H1 (cell line): ENCODE results near the gene GNAQ. TPM values are rescaled to one million over a fixed set of nuclear protein-coding genes. Genes with fewer than 3 reads are reported as not detected.

ENCODE experiments used
- CTCF ChIA-PET: fragments of 300-600 bp; sonication (Branson Sonifier 250); formaldehyde crosslinking; loops from one replicate; lab custom pipeline; 2021; ENCODE audit not compliant: partially characterized antibody; lab: Charles Lee
- POLR2A ChIA-PET: fragments of 300-600 bp; sonication (Branson Sonifier 250); formaldehyde crosslinking; loops from one replicate; lab custom pipeline; 2021; ENCODE audit warnings: inconsistent platforms; ENCODE audit not compliant: partially characterized antibody; lab: Charles Lee
- DNase-seq, 2 experiments: peaks; one replicate each; pipeline versions ENCODE4 v3.0.0 to v3.0.0-alpha.2; 2010 to 2022; ENCODE audit warnings: low spot score in 2 of 2, low read depth in 1 of 2, mixed read lengths in 1 of 2
- FAIRE-seq: peaks from 2 replicates; lab custom pipeline; 2011; peaks lifted over from hg19 to GRCh38; lab: Jason Lieb, UNC
- H2AFZ ChIP-seq: 2 replicates; pipeline ENCODE4 v1.8.1; 2012; ENCODE audit warnings: low read length, inconsistent platforms
- H2AK5ac ChIP-seq: 2 replicates; pipeline ENCODE4 v1.6.1; 2013; ENCODE audit warnings: low read depth, low read length
- H2BK120ac ChIP-seq: replicated peaks from 2 replicates; pipeline ENCODE3; 2013; ENCODE audit warnings: low read depth, low read length, inconsistent platforms
- H2BK12ac ChIP-seq: 2 replicates; pipeline ENCODE4 v1.6.1; 2013; ENCODE audit warnings: low read depth, low read length
- H2BK15ac ChIP-seq: 2 replicates; pipeline ENCODE4 v1.6.1; 2013; ENCODE audit warnings: low read length
- H2BK20ac ChIP-seq: 2 replicates; pipeline ENCODE4 v1.6.1; 2013; ENCODE audit warnings: low read length
- H2BK5ac ChIP-seq: 2 replicates; pipeline ENCODE4 v1.6.1; 2013; ENCODE audit warnings: low read depth, low read length
- H3K14ac ChIP-seq: 2 replicates; pipeline ENCODE4 v1.6.1; 2013; ENCODE audit warnings: inconsistent platforms; ENCODE audit not compliant: insufficient read length
- H3K18ac ChIP-seq: 2 replicates; pipeline ENCODE4 v1.6.1; 2013; ENCODE audit warnings: low read length; ENCODE audit errors: extremely low read depth
- H3K23ac ChIP-seq: 2 replicates; pipeline ENCODE4 v1.6.1; 2013; ENCODE audit warnings: inconsistent platforms; ENCODE audit not compliant: insufficient read length
- H3K23me2 ChIP-seq: 2 replicates; pipeline ENCODE4 v1.6.1; 2013; ENCODE audit warnings: low read depth, low read length
- H3K27ac ChIP-seq: 2 replicates; pipeline ENCODE4 v1.6.1; 2011; ENCODE audit warnings: low read depth, low read length, inconsistent platforms
- H3K27me3 ChIP-seq, 4 experiments: replicated peaks in 1 of 4; 1 replicate in 1 of 4; 2 replicates in 3 of 4; pipeline versions ENCODE4 v1.6.1 to v1.8.1; 2011 to 2013; ENCODE audit warnings: low read length in 3 of 4, mild to moderate bottlenecking in 3 of 4, inconsistent platforms in 2 of 4, mixed read lengths in 2 of 4, moderate library complexity in 1 of 4; ENCODE audit not compliant: control insufficient read depth in 3 of 4, insufficient read depth in 3 of 4; ENCODE audit errors: extremely low read depth in 1 of 4
- H3K36me3 ChIP-seq, 4 experiments: 2 replicates each; pipeline versions ENCODE4 v1.6.1 to v1.8.1; 2011 to 2013; ENCODE audit warnings: mild to moderate bottlenecking in 4 of 4, low read length in 3 of 4, moderate library complexity in 2 of 4, control low read depth in 1 of 4, inconsistent platforms in 1 of 4; ENCODE audit not compliant: insufficient read depth in 4 of 4, control insufficient read depth in 2 of 4
- H3K4ac ChIP-seq: replicated peaks from 2 replicates; pipeline ENCODE3; 2013; ENCODE audit warnings: low read length, low read depth, mixed read lengths, inconsistent platforms; ENCODE audit not compliant: insufficient read length
- H3K4me1 ChIP-seq, 4 experiments: replicated peaks in 1 of 4; 1 replicate in 1 of 4; 2 replicates in 3 of 4; pipeline versions ENCODE4 v1.6.1 to v1.8.1; 2011 to 2013; ENCODE audit warnings: low read length in 3 of 4, inconsistent platforms in 2 of 4, mixed read lengths in 1 of 4; ENCODE audit not compliant: insufficient read depth in 4 of 4, control insufficient read depth in 3 of 4
- H3K4me2 ChIP-seq, 2 experiments: 2 replicates each; pipeline versions ENCODE4 v1.6.1 to v1.8.1; 2011 to 2013; ENCODE audit warnings: low read depth in 2 of 2, low read length in 2 of 2, control low read depth in 1 of 2, inconsistent platforms in 1 of 2, mild to moderate bottlenecking in 1 of 2; ENCODE audit not compliant: insufficient read depth in 1 of 2
- H3K4me3 ChIP-seq, 4 experiments: fragments of 200-600, 300-600 bp in 1 of 4; sonication (generic), shearing (Covaris generic), sonication (Bioruptor Twin) in 1 of 4; 2 replicates each; pipeline versions ENCODE4 v1.5.1 to v1.8.1; 2011 to 2016; ENCODE audit warnings: low read length in 4 of 4, low read depth in 3 of 4, control low read depth in 2 of 4, inconsistent platforms in 2 of 4, mild to moderate bottlenecking in 2 of 4, mixed read lengths in 1 of 4, moderate library complexity in 1 of 4; ENCODE audit not compliant: insufficient read depth in 2 of 4; ENCODE audit errors: extremely low read depth in 1 of 4
- H3K56ac ChIP-seq: replicated peaks from 2 replicates; pipeline ENCODE3; 2013; ENCODE audit warnings: low read depth, mild to moderate bottlenecking, mixed read lengths, low read length, inconsistent platforms; ENCODE audit not compliant: insufficient read length
- H3K79me1 ChIP-seq: 2 replicates; pipeline ENCODE4 v1.6.1; 2013; ENCODE audit warnings: low read depth, low read length, control low read depth
- H3K79me2 ChIP-seq, 2 experiments: 2 replicates each; pipeline versions ENCODE4 v1.6.1 to v1.8.1; 2012 to 2013; ENCODE audit warnings: low read length in 2 of 2, mild to moderate bottlenecking in 2 of 2, inconsistent platforms in 1 of 2; ENCODE audit not compliant: insufficient read depth in 2 of 2, control insufficient read depth in 1 of 2
- H3K9ac ChIP-seq, 4 experiments: replicated peaks in 1 of 4; 1 replicate in 1 of 4; 2 replicates in 3 of 4; pipeline versions ENCODE4 v1.6.1 to v1.8.1; 2011 to 2013; ENCODE audit warnings: low read depth in 3 of 4, low read length in 3 of 4, control low read depth in 2 of 4, mild to moderate bottlenecking in 2 of 4, moderate library complexity in 2 of 4, inconsistent platforms in 1 of 4; ENCODE audit errors: extremely low read depth in 1 of 4
- H3K9me3 ChIP-seq, 2 experiments: 2 replicates each; pipeline versions ENCODE4 v1.6.1 to v1.8.1; 2012 to 2013; ENCODE audit warnings: mild to moderate bottlenecking in 2 of 2, moderate library complexity in 2 of 2, control low read depth in 1 of 2, inconsistent platforms in 1 of 2, low read depth in 1 of 2, low read length in 1 of 2, mixed read lengths in 1 of 2; ENCODE audit not compliant: insufficient read depth in 2 of 2
- H4K20me1 ChIP-seq, 2 experiments: replicated peaks in 1 of 2; 2 replicates each; pipeline versions ENCODE3 to v1.8.1; 2011 to 2013; ENCODE audit warnings: inconsistent platforms in 2 of 2, low read length in 2 of 2, mild to moderate bottlenecking in 1 of 2; ENCODE audit not compliant: insufficient read depth in 2 of 2, control insufficient read depth in 1 of 2
- H4K5ac ChIP-seq: 2 replicates; pipeline ENCODE4 v1.6.1; 2013; ENCODE audit warnings: low read length, low read depth, mixed read lengths, inconsistent platforms; ENCODE audit not compliant: insufficient read length
- H4K8ac ChIP-seq: 2 replicates; pipeline ENCODE4 v1.8.0; 2013; ENCODE audit warnings: mild to moderate bottlenecking, moderate library complexity, low read length, inconsistent platforms; ENCODE audit not compliant: insufficient read depth; ENCODE audit errors: extremely low read depth
- H4K91ac ChIP-seq: replicated peaks from 2 replicates; pipeline ENCODE3; 2013; ENCODE audit warnings: low read length, mixed read lengths, inconsistent platforms; ENCODE audit not compliant: insufficient read length
- CBX8 ChIP-seq: fragments of 300-800, 300-1000 bp; sonication (generic); IDR thresholded peaks from 2 replicates; pipeline ENCODE4 v1.7.1; 2016; ENCODE audit warnings: low read depth, low read length, borderline replicate concordance
- CHD1 ChIP-seq: IDR thresholded peaks from 2 replicates; pipeline ENCODE4 v1.6.1; 2012; ENCODE audit warnings: low read depth, low read length, improper control_type of control experiment
- SIX5 ChIP-seq: IDR thresholded peaks from 2 replicates; pipeline ENCODE4 v1.6.1; 2011; ENCODE audit warnings: mild to moderate bottlenecking, low read depth, low read length
- polyA plus RNA-seq, 7 experiments: library from polyadenylated mRNA; depleted of rRNA in 3 of 7; stranded (reverse) in 5 of 7; unstranded in 2 of 7; fragments of >200 nt in 5 of 7; fragments of 200-250 nt in 2 of 7; gene quantifications; 1 replicate in 5 of 7; 2 replicates in 1 of 7; 4 replicates in 1 of 7; pipeline versions ENCODE4 v1.2.1 to v1.2.3, GENCODE V29; 2011 to 2013; ENCODE audit warnings: missing spikeins in 2 of 7, mixed read lengths in 2 of 7
- total RNA-seq: library from RNA; stranded (reverse); fragmentation: NEBNext Ultra II Directional; extraction: Animal tissue kit (Norgen Biotek cat#: 25700); gene quantifications from 2 replicates; pipeline ENCODE4 v1.2.1, GENCODE V29; 2021

The GNAQ gene
- total and polyA plus RNA-seq, 2 of the 8 experiments (the other 6 are each of a cell fraction or from before 2014, with no cell fraction given): 22.8 to 63.8 TPM

DNA sequence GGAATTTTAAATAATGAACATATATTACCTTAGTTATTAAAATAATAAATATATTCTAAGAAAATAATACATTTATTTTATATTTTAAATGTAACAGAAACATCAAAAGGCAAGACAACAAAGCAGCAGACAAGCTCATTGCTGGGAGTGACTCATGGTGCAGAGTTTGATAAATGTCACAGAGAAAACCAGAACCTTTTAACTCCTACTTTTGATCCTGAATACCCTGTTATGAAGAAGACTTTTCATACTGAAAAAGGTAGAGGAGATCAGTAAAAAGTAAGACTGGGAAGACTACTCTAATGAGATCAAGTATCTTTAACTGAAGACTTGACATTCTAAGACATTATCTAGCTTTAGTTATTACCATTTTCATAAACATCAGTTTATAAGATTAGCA, 284.4 kb downstream of the GNAQ start:
- DNase-seq (no peak), FAIRE-seq (no peak)
- CTCF ChIA-PET: interaction anchor here (0.8 to 1.8 kb wide), 4 partner anchors 58 to 290 kb away, joined by 3 to 6 read pairs (median 3); no protein-coding TSS in a partner anchor
- no peaks in the 10 kb centered on the region; a peak in 2 of 7 replicates for H3K4me1 ChIP-seq
- H3K18ac ChIP-seq: no peak overlapping the region
- H3K79me2 ChIP-seq: no peaks in the 10 kb centered on the region
- H4K8ac ChIP-seq: no peak overlapping the region
- H2BK12ac ChIP-seq: no peak overlapping the region
- no peak overlapping the region for H3K4me2 ChIP-seq
- no peak overlapping the region for H2AK5ac ChIP-seq
- H3K56ac ChIP-seq: no peak overlapping the region
- H3K23me2 ChIP-seq: no peaks in the 10 kb centered on the region
- no peaks in the 10 kb centered on the region for H3K27me3 ChIP-seq
- H3K4me3 ChIP-seq: no peak overlapping the region
- H3K9ac ChIP-seq: no peak overlapping the region
- no peak overlapping the region for H4K5ac ChIP-seq
- no peak overlapping the region for H2BK120ac ChIP-seq
- no peak overlapping the region for H3K23ac ChIP-seq
- H3K36me3 ChIP-seq: no peaks in the 10 kb centered on the region
- H3K79me1 ChIP-seq: no peaks in the 10 kb centered on the region
- no peak overlapping the region for H3K4ac ChIP-seq
- no peaks in the 10 kb centered on the region for H4K20me1 ChIP-seq
- no peak overlapping the region for H4K91ac ChIP-seq
- H2BK15ac ChIP-seq: no peak overlapping the region
- no peak overlapping the region for H2AFZ ChIP-seq
- no peak overlapping the region for H2BK5ac ChIP-seq
- no peak overlapping the region for H3K14ac ChIP-seq
- POLR2A ChIA-PET: no interaction called here
- no peak overlapping the region for H3K27ac ChIP-seq
- no peaks in the 10 kb centered on the region for H3K9me3 ChIP-seq
- H2BK20ac ChIP-seq: no peak overlapping the region
- TF ChIP-seq SIX5: no peak
- no peak for TF ChIP-seq CHD1
- TF ChIP-seq CBX8: no peak
